BLaER1 (cell line): ENCODE data around the gene MMP28.

Experiments used
- H3K27ac ChIP-seq: shearing (Covaris generic); formaldehyde crosslinking; 2 replicates; pipeline ENCODE4 v1.8.1; 2022
- H3K27me3 ChIP-seq: shearing (Covaris generic); formaldehyde crosslinking; 2 replicates; pipeline ENCODE4 v1.8.1; 2022
- H3K36me3 ChIP-seq: shearing (Covaris generic); formaldehyde crosslinking; 2 replicates; pipeline ENCODE4 v1.8.1; 2022
- H3K4me1 ChIP-seq: shearing (Covaris generic); formaldehyde crosslinking; 2 replicates; pipeline ENCODE4 v1.8.1; 2022
- H3K4me2 ChIP-seq: shearing (Covaris generic); formaldehyde crosslinking; 2 replicates; pipeline ENCODE4 v1.8.1; 2022
- H3K4me3 ChIP-seq: shearing (Covaris generic); formaldehyde crosslinking; 2 replicates; pipeline ENCODE4 v1.8.1; 2022
- H3K9ac ChIP-seq: shearing (Covaris generic); formaldehyde crosslinking; 2 replicates; pipeline ENCODE4 v1.8.1; 2022
- H3K9me3 ChIP-seq: shearing (Covaris generic); formaldehyde crosslinking; 2 replicates; pipeline ENCODE4 v1.8.1; 2022
- H4K20me1 ChIP-seq: shearing (Covaris generic); formaldehyde crosslinking; 2 replicates; pipeline ENCODE4 v1.8.1; 2022
- Cebpa-rat ChIP-seq: shearing (Covaris generic); IDR thresholded peaks from 2 replicates; pipeline ENCODE4 v1.8.1; 2022

Gene MMP28

DNA sequence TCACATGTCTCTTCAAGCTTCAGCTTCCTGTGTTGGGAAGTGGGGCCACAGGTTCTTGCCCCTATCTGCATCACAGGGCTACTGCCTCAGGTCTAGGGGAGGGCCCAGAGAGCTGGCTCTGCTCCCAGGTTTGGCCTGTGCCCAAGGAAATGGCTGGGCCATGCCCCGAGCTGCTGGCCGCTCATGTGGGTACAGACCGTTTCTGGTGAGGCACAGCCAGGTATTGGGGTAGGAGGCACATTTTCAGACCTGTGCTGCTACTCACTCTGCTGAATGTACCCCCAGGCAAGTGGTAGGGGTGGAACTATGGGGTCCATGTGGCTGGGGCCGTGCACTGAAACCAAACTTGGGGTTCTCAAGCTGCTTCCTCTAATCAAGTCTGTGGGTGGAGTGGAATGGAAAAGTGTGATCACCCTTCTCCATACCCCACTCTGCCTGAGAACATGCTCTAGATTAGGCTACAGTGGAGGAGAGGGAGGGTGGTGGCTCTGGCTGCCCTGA is 47.0 kb downstream of the MMP28 start:
- Histone ChIP-seq H3K4me2 (no peak overlapping the region), H3K27ac (no peak overlapping the region), H3K27me3 (peaks cover 44% of the 10 kb centered on the region), H3K4me1 (peaks cover 20% of the 10 kb centered on the region), H3K4me3 (no peak overlapping the region), H3K9ac (no peak overlapping the region), H3K36me3 (no peaks in the 10 kb centered on the region), H3K9me3 (no peaks in the 10 kb centered on the region), H4K20me1 (peaks cover 22% of the 10 kb centered on the region)
- no peak for TF ChIP-seq Cebpa-rat

DNA sequence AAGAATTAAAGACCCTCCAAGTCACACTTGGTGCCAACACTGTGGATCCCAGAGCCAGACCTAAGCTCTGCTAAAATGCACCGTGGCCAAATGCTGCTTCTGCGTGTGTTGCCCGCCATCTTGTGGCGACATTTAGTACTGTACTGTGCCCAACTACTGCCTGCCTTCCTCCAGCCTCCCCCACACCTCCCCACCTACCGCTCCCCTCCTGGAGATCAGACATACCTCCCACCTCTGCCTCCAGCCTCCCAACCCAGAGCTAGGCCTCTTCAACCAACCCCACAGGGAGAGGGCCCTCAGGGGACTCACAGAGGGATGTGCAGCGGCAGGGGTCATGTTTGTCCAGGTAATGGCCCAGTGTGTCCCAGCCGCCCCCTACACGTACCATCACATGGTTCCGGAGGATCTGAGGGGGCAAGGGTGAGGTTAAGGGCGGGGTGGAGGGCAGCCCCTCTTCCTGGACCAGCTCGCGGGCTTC is 47.9 kb downstream of the MMP28 start:
- Histone ChIP-seq H4K20me1 (peaks cover 31% of the 10 kb centered on the region), H3K4me2 (no peak overlapping the region), H3K27me3 (peaks cover 52% of the 10 kb centered on the region), H3K27ac (no peak overlapping the region), H3K9ac (no peak overlapping the region), H3K4me3 (no peak overlapping the region), H3K9me3 (no peaks in the 10 kb centered on the region), H3K4me1 (peaks cover 14% of the 10 kb centered on the region), H3K36me3 (no peaks in the 10 kb centered on the region)
- TF ChIP-seq Cebpa-rat = no peak

DNA sequence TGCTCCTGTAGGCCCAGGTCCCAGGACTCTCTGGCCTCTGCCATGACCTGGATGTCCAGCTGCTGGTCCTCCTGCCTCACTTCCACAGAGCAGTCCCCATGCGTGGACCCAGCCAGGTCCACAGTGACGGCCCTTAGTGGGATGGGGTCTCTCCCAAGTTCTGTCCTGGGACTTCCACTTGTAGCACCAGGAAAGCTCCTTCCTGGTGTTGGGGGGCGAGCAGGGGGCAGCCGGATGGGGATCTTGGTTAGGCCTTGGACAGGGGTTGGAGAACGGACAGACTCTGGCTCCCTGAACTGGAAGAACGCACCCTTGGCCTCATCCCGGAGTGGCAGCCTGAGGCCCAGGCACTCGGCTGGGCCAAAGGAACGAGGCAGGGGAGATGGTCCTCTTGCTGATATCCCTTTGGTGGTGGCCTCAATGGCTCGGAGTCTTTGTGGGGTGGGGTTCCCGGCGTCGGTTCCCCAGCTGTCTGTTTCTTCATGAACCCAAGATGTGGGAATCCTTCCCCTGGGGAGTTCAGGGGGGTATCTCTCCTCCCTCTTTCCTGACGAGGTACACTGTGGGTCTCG is 49.6 kb downstream of the MMP28 start:
- no peak overlapping the region for H3K27ac ChIP-seq
- no peaks in the 10 kb centered on the region for H3K9me3 ChIP-seq
- peaks cover 10% of the 10 kb centered on the region for H3K4me1 ChIP-seq
- peaks cover 57% of the 10 kb centered on the region for H3K27me3 ChIP-seq
- H3K4me2 ChIP-seq = no peak overlapping the region
- H4K20me1 ChIP-seq = peaks cover 47% of the 10 kb centered on the region
- no peak overlapping the region for H3K9ac ChIP-seq
- no peak for TF ChIP-seq Cebpa-rat
- H3K4me3 ChIP-seq = no peak overlapping the region
- H3K36me3 ChIP-seq = no peaks in the 10 kb centered on the region

DNA sequence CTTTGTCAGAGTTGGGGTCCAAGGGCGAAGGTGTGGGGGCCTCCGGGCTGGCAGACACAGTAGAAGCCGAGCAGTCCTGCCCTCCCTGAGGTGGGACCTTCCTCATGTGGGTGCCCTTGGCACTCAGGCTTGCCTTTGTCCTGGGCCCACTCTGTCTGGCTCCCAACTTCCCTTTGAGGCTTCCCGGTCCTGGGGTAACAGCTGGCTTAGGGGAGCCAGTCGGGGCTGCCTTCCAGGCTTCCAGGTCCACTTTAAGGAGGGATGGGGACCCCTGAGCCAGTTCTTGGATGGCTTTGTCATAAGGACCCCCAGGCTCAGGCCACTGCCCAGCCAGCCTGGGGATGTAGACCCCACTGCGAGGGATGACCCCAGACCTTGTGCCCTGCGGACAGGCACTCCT is 50.2 kb downstream of the MMP28 start:
- TF ChIP-seq Cebpa-rat = no peak
- Histone ChIP-seq H3K9ac (no peak overlapping the region), H3K4me1 (peaks cover 6% of the 10 kb centered on the region), H3K4me2 (no peak overlapping the region), H3K9me3 (no peaks in the 10 kb centered on the region), H3K36me3 (no peaks in the 10 kb centered on the region), H3K4me3 (no peak overlapping the region), H3K27ac (no peak overlapping the region), H4K20me1 (peaks cover 47% of the 10 kb centered on the region), H3K27me3 (peaks cover 57% of the 10 kb centered on the region)

DNA sequence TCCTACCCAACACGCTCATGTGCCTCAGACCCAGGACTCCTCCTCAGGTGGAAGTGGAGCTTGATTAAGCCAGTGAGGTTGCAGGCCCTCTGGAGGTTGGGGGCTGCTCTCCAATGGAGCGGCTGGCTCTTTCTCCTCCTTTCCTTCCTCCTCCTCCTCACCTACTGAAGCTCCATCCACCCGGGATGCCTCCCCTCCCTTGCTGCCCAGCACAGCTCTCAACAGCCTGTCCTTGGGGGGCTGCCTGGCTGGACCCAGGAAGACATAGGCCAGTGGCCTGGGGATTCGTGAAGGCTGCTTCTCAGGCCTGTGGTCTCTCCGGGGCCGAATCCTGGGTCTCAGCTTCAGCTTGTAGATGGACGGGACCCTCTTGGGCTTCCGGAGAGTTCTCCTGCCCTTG is 50.6 kb downstream of the MMP28 start:
- TF ChIP-seq Cebpa-rat = no peak
- no peaks in the 10 kb centered on the region for H3K36me3 ChIP-seq
- peaks cover 51% of the 10 kb centered on the region for H4K20me1 ChIP-seq
- H3K4me3 ChIP-seq = no peak overlapping the region
- no peak overlapping the region for H3K27ac ChIP-seq
- peaks cover 57% of the 10 kb centered on the region for H3K27me3 ChIP-seq
- H3K4me2 ChIP-seq = no peak overlapping the region
- H3K9me3 ChIP-seq = no peaks in the 10 kb centered on the region
- no peak overlapping the region for H3K9ac ChIP-seq
- H3K4me1 ChIP-seq = peaks cover 2% of the 10 kb centered on the region

DNA sequence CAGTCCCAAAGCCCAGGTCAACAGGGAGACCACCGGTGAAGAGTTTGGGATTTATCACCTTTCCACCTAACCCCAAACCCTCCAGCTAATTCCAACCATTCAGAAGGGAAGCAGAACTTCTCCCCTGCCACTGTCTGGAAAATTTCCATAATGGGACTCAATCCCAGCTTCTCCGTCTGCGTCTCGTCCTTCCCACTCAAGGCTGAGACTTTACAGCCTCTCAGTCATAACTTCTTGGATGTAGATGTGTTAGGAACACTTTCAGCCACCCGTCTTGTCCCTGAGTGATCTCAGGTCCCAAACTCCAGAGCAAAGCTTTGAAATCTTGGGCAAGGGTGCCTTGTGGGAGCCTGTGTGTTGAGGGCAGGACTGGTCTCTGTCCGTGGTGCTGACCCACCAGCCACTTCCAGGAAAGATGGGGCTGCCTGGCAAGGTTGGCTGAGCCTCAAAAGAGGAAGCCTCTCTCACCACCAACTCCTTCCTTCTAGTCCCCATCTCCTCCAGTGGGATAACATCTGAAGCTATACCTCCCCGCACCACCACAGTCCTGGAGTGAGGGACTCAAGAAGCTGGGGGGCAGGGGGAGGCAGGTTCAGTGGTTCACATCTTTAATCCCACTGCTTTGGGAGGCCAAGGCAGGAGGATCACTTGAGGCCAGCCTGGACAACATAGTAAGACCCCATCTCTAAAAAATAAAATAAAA is 51.7 kb downstream of the MMP28 start:
- Histone ChIP-seq H4K20me1 (peaks cover 61% of the 10 kb centered on the region), H3K9ac (no peak overlapping the region), H3K27ac (no peak overlapping the region), H3K4me2 (no peak overlapping the region), H3K27me3 (peaks cover 48% of the 10 kb centered on the region), H3K9me3 (no peaks in the 10 kb centered on the region), H3K4me1 (0 out of 2 replicates have a peak, but pooled peaks cover under 1% of the 10 kb centered on the region), H3K4me3 (no peak overlapping the region), H3K36me3 (no peaks in the 10 kb centered on the region)
- TF ChIP-seq Cebpa-rat = no peak

DNA sequence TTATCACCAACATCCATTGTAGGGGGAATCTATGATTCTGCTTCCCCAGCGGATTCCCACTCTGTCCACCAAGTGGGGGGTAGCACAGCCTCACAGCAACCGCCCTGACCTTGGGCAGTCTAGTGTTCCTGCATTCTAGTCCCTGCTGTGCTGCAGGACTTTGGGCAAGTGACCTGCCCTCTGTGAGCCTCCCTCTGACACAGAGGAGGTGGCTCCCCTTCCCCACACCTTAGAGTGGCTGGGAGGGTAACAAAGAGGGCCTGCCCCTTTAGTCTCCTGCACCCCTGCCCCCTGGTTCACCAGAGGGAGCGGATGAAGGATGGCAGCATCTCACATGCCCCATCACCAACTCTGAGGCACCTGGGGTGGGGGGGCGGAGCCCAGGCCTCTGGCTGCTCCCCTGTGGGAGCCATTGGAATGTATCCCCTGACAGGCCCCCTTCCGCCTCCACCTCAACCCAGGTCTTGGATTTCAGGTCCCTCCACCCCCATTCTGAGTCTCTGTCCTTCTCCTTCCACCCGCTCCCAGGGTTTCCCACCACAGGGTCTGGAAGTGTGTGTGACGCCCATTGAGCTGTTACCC is 52.5 kb downstream of the MMP28 start:
- no peak for TF ChIP-seq Cebpa-rat
- no peak overlapping the region for H3K4me3 ChIP-seq
- no peaks in the 10 kb centered on the region for H3K36me3 ChIP-seq
- H3K4me2 ChIP-seq = no peak overlapping the region
- H3K27me3 ChIP-seq = peaks cover 40% of the 10 kb centered on the region
- H3K4me1 ChIP-seq = 0 out of 2 replicates have a peak, but pooled peaks cover 5% of the 10 kb centered on the region
- H4K20me1 ChIP-seq = peaks cover 69% of the 10 kb centered on the region
- no peaks in the 10 kb centered on the region for H3K9me3 ChIP-seq
- no peak overlapping the region for H3K9ac ChIP-seq
- no peak overlapping the region for H3K27ac ChIP-seq

DNA sequence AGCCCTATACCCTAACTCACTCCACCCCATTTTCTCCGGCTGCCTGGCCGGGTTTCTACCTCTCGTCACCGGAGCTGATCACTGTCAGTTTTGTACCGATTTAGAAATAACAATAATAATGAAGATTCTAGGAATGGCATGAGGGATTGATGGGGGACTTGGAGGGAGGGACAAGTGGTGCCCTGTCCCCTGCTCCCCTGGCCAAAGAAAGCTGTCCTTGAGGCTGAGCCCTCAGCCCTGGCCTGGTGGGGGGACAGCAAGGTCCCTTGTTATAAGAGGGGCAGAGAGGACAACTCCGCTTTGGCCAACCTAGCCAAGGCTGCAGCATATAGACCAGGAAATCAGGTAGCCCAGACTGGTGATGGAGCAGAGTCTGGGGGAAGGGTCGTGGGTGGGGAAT is 52.9 kb downstream of the MMP28 start:
- no peaks in the 10 kb centered on the region for H3K36me3 ChIP-seq
- peaks cover 40% of the 10 kb centered on the region for H3K27me3 ChIP-seq
- H3K27ac ChIP-seq = no peak overlapping the region
- H4K20me1 ChIP-seq = peaks cover 71% of the 10 kb centered on the region
- H3K4me2 ChIP-seq = no peak overlapping the region
- H3K9me3 ChIP-seq = no peaks in the 10 kb centered on the region
- TF ChIP-seq Cebpa-rat = no peak
- no peak overlapping the region for H3K4me3 ChIP-seq
- 0 out of 2 replicates have a peak, but pooled peaks cover 5% of the 10 kb centered on the region for H3K4me1 ChIP-seq
- no peak overlapping the region for H3K9ac ChIP-seq

DNA sequence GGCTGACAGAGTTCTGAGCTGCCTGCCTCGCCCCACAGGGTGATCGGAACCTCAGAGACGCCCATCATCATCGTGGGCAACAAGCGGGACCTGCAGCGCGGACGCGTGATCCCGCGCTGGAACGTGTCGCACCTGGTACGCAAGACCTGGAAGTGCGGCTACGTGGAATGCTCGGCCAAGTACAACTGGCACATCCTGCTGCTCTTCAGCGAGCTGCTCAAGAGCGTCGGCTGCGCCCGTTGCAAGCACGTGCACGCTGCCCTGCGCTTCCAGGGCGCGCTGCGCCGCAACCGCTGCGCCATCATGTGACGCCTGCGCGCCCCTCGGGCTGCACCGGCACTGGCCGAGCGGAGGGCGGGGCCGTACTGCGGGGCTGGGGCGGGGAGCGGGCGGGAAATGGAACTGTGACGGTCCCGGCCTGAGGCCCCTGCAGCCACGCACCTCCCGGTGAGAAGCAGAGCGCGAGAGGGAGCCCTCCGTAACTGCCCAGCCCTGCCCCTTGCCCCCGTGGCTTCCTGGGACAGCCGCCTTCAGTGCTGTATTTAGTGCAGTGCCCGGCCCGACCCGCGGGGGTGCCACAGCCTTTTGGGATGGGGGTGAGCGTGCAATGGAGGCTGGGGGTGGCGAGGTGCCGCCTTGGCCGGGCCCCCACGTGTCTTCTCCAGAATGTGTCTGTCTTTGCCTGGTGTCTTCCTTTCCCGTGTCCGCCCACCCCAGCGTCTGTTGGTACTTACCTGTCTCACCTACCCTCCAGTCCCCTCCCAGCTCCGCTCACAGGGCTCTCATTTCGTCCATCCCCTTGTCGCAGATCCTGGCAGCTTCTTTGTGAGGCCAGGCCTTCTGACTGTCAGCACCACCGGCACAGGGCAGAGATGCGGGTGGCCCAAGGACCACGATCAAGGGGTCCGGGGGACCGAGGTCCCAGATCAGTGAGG is 54.2 kb downstream of the MMP28 start:
- Histone ChIP-seq H3K9me3 (no peaks in the 10 kb centered on the region), H3K27me3 (peaks cover 40% of the 10 kb centered on the region), H3K4me3 (no peak overlapping the region), H3K4me1 (0 out of 2 replicates have a peak, but pooled peaks cover 5% of the 10 kb centered on the region), H4K20me1 (peaks cover 71% of the 10 kb centered on the region), H3K27ac (no peak overlapping the region), H3K9ac (no peak overlapping the region), H3K36me3 (peaks cover 2% of the 10 kb centered on the region; the same call in 1 of the 2 replicates), H3K4me2 (no peak overlapping the region)
- no peak for TF ChIP-seq Cebpa-rat
